HCT116 (cell line): ENCODE data around the gene FNIP2. TPM values are rescaled to one million over a fixed set of nuclear protein-coding genes. Genes with fewer than 3 reads are reported as not detected.
A peak's percentile ranks its signal among the peaks of the same experiment; 100 is the strongest.
"Not testable (repeated sequence)": the region's sequence is repeated elsewhere in the genome, so short reads cannot be mapped to it uniquely, and the experiment has no call there.

Experiments
- ATAC-seq: fragments of 200-7000 bp; cut with Tn5 transposase; 2 replicates; pipeline ENCODE4 v1.9.1; 2020; ENCODE audit warnings: mild to moderate bottlenecking, moderate library complexity
- BruUV-seq: library from RNA; stranded (reverse); fragments of 400-500 nt; replicated peaks from 2 replicates; lab custom pipeline; 2021; lab: Mats Ljungman, UMichigan
- CTCF ChIA-PET: fragments of 300-600 bp; sonication (Branson Sonifier 250); formaldehyde crosslinking; loops from one replicate; lab custom pipeline; 2021; ENCODE audit warnings: antibody characterized with exemption; lab: Charles Lee
- POLR2A ChIA-PET: fragments of 300-600, 350-600 bp; sonication (Branson Sonifier 250); formaldehyde crosslinking; loops from one replicate; lab custom pipeline; 2021; ENCODE audit warnings: antibody characterized with exemption; lab: Charles Lee
- RAD21 ChIA-PET, 2 experiments: fragments of 300-600 bp; sonication (Branson Sonifier 250); formaldehyde crosslinking; loops; one replicate each; lab custom pipeline; 2023; ENCODE audit warnings: low total read pairs in 2 of 2; ENCODE audit not compliant: uncharacterized antibody in 2 of 2, unreplicated experiment in 2 of 2, low non-redundant PET in 1 of 2; lab: Charles Lee
- DNase-seq: peaks from one replicate; pipeline ENCODE4 v3.0.0-alpha.2; 2010; ENCODE audit warnings: low read depth, low spot score
- H2AFZ ChIP-seq: fragments of 200-600 bp; shearing (Covaris generic), sonication (generic); 2 replicates; pipeline ENCODE4 v1.6.1; 2017; ENCODE audit warnings: low read depth, mixed run types, mixed read lengths, antibody characterized with exemption, low read length; ENCODE audit not compliant: poor library complexity, severe bottlenecking
- H3K27ac ChIP-seq: 2 replicates; pipeline ENCODE4 v1.5.1; 2012; ENCODE audit warnings: low read depth, low read length
- H3K27me3 ChIP-seq: fragments of 200-600 bp; sonication (generic); 2 replicates; pipeline ENCODE4 v1.6.1; 2016; ENCODE audit warnings: mixed run types, low read length, mixed read lengths; ENCODE audit not compliant: insufficient read depth
- H3K36me3 ChIP-seq, 2 experiments: fragments of 200-500 bp in 1 of 2; fragments of 200-600 bp in 1 of 2; sonication (Bioruptor generic) in 1 of 2; sonication (generic) in 1 of 2; 2 replicates each; pipeline versions ENCODE4 v1.5.1 to v1.6.1; 2014 to 2016; ENCODE audit warnings: low read length in 2 of 2, inconsistent platforms in 1 of 2, mixed read lengths in 1 of 2, mixed run types in 1 of 2; ENCODE audit not compliant: insufficient read depth in 2 of 2, control insufficient read depth in 1 of 2
- H3K4me1 ChIP-seq, 2 experiments: fragments of 200-600 bp in 1 of 2; sonication (generic) in 1 of 2; 2 replicates each; pipeline versions ENCODE4 v1.5.1 to v1.6.1; 2012 to 2017; ENCODE audit warnings: low read length in 2 of 2, inconsistent platforms in 1 of 2, mild to moderate bottlenecking in 1 of 2, mixed read lengths in 1 of 2, mixed run types in 1 of 2, moderate library complexity in 1 of 2; ENCODE audit not compliant: insufficient read depth in 2 of 2, control insufficient read depth in 1 of 2
- H3K4me2 ChIP-seq: fragments of 200-600 bp; sonication (generic); 2 replicates; pipeline ENCODE4 v1.6.1; 2017; ENCODE audit warnings: mixed run types, low read length, mixed read lengths
- H3K4me3 ChIP-seq, 2 experiments: fragments of 200-600 bp in 1 of 2; sonication (generic) in 1 of 2; replicated peaks in 1 of 2; 2 replicates each; pipeline ENCODE4 v1.5.1; 2011 to 2016; ENCODE audit warnings: low read length in 2 of 2, control low read depth in 1 of 2, low read depth in 1 of 2, mild to moderate bottlenecking in 1 of 2, mixed read lengths in 1 of 2, mixed run types in 1 of 2
- H3K79me2 ChIP-seq: fragments of 200-600 bp; sonication (generic); 2 replicates; pipeline ENCODE4 v1.6.1; 2017; ENCODE audit warnings: mild to moderate bottlenecking, mixed run types, low read length, moderate library complexity, mixed read lengths; ENCODE audit not compliant: insufficient read depth
- H3K9ac ChIP-seq: fragments of 200-600 bp; sonication (generic); 2 replicates; pipeline ENCODE4 v1.6.1; 2016; ENCODE audit warnings: low read length, mixed read lengths
- H3K9me2 ChIP-seq: fragments of 200-600 bp; sonication (generic), shearing (Covaris generic); 2 replicates; pipeline ENCODE4 v1.6.1; 2017; ENCODE audit warnings: mixed run types, mild to moderate bottlenecking, moderate library complexity; ENCODE audit not compliant: insufficient read depth
- H3K9me3 ChIP-seq, 2 experiments: fragments of 200-500 bp in 1 of 2; fragments of 200-600 bp in 1 of 2; sonication (Bioruptor generic) in 1 of 2; sonication (generic) in 1 of 2; 2 replicates each; pipeline ENCODE4 v1.6.1; 2014 to 2017; ENCODE audit warnings: low read length in 2 of 2, mixed read lengths in 2 of 2, inconsistent platforms in 1 of 2, low read depth in 1 of 2, mild to moderate bottlenecking in 1 of 2, mixed run types in 1 of 2, moderate library complexity in 1 of 2; ENCODE audit not compliant: control insufficient read depth in 1 of 2, insufficient read depth in 1 of 2
- H4K20me1 ChIP-seq: fragments of 200-600 bp; sonication (generic), shearing (Covaris generic); 2 replicates; pipeline ENCODE4 v1.6.1; 2017; ENCODE audit warnings: mixed run types, mild to moderate bottlenecking, moderate library complexity; ENCODE audit not compliant: insufficient read depth
- EZH2 ChIP-seq: fragments of 200-600 bp; sonication (generic); IDR thresholded peaks from 2 replicates; pipeline ENCODE4 v1.6.1; 2017; ENCODE audit warnings: antibody characterized with exemption, mixed run types
- FOSL1 ChIP-seq: IDR thresholded peaks from 2 replicates; pipeline ENCODE4 v1.6.1; 2012; ENCODE audit warnings: low read depth
- ZFX ChIP-seq: fragments of 450-650 bp; IDR thresholded peaks from 2 replicates; pipeline ENCODE4 v1.6.1; 2017
- intact Hi-C: fragments of 100-400 bp; cut with micrococcal nuclease; formaldehyde crosslinking; loops from 2 replicates; pipeline ENCODE4 v1.10.0; 2022
- total RNA-seq: library from RNA; stranded (reverse); gene quantifications from one replicate; pipeline ENCODE4 v1.2.1, GENCODE V29; 2021; ENCODE audit not compliant: unreplicated experiment

Gene FNIP2
- total RNA-seq, 1 experiment from 2014 or later: 4.8 TPM

DNA sequence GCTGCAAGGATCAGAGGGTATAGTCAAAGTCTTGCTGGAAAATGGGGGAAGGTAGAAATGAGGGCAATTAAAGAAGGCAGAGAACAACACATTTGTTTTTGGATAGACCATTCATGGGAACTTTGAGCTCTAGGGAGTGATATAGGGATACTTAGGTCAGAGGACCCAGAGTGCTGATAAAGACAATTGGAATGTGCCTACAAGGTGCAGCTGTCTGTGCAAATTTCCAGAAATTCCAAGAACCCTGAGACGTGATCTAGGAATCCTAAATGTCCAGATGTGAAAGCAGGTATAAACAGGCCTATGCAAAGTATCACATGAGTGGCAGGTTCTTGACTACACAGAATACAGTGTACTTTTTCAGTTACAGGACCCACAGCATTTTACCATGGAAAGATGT, 24.2 kb downstream of the FNIP2 start:
- ATAC-seq: peak; percentile 65; the same call in 1 of the 2 replicates
- H3K4me2 ChIP-seq: no peak overlapping the region
- no TSS peak for BruUV-seq

GRCh38 chr4:158793430-158793829, 24.6 kb downstream of the FNIP2 start:
- H3K79me2 ChIP-seq, RAD21 ChIA-PET, ATAC-seq: not testable (repeated sequence)

More for the DNA sequence above, 24.2 kb downstream of the FNIP2 start:
- CTCF ChIA-PET: no interaction called here
- POLR2A ChIA-PET: no interaction called here
- RAD21 ChIA-PET: no interaction called here
- DNase-seq: no peak
- peaks cover 0 to 9% of the 10 kb centered on the region in 2 experiments; a peak in 1 of 4 replicates for H3K4me1 ChIP-seq
- no peak overlapping the region for H2AFZ ChIP-seq
- H3K79me2 ChIP-seq: no peaks in the 10 kb centered on the region
- no peak overlapping the region for H3K4me3 ChIP-seq
- TF ChIP-seq EZH2 (no peak), FOSL1 (no peak), ZFX (no peak)
- H3K36me3 ChIP-seq: no peaks in the 10 kb centered on the region
- intact Hi-C loops: no loop called here
- H4K20me1 ChIP-seq: no peaks in the 10 kb centered on the region
- H3K27ac ChIP-seq: no peak overlapping the region
- H3K9me2 ChIP-seq: no peaks in the 10 kb centered on the region
- H3K9ac ChIP-seq: no peak overlapping the region
- no peaks in the 10 kb centered on the region for H3K27me3 ChIP-seq
- no peaks in the 10 kb centered on the region for H3K9me3 ChIP-seq

More at GRCh38 chr4:158793430-158793829, 24.6 kb downstream of the FNIP2 start:
- intact Hi-C loops, H3K27me3 ChIP-seq, H3K4me1 ChIP-seq, H3K4me3 ChIP-seq, H3K27ac ChIP-seq, H3K36me3 ChIP-seq, CTCF ChIA-PET, H3K9me2 ChIP-seq, H3K9ac ChIP-seq, H4K20me1 ChIP-seq, H3K4me2 ChIP-seq, POLR2A ChIA-PET, BruUV-seq, DNase-seq, H3K9me3 ChIP-seq, H2AFZ ChIP-seq: not testable (repeated sequence)
